Transverse colon (tissue), 4 donors: ENCODE data around the gene SCT.

Source experiments
- EP300 ChIP-seq: sonication (generic); formaldehyde crosslinking; IDR thresholded peaks from one replicate; pipeline ENCODE4 v1.6.1; 2017; ENCODE audit warnings: antibody characterized with exemption, low read depth
- POLR2A ChIP-seq: fragments of 450-650 bp; IDR thresholded peaks from one replicate; pipeline ENCODE4 v1.6.1; 2016; ENCODE audit warnings: antibody characterized with exemption, mild to moderate bottlenecking, moderate library complexity
- POLR2AphosphoS5 ChIP-seq, 3 donors: sonication (generic); formaldehyde crosslinking; IDR thresholded peaks; one replicate each; pipeline ENCODE4 v1.6.1; 2016; ENCODE audit warnings: antibody characterized with exemption in 3 of 3
- TF ChIP-seq, protein P1 (sequence below), 5 experiments: fragments of 200-600 bp in 3 of 5; fragments of 450-650 bp in 2 of 5; sonication (generic) in 3 of 5; IDR thresholded peaks; 1 replicate in 2 of 5; 2 replicates in 3 of 5; pipeline ENCODE4 v1.5.1; 2016 to 2017; ENCODE audit warnings: antibody characterized with exemption in 5 of 5, inconsistent platforms in 3 of 5, mild to moderate bottlenecking in 2 of 5, moderate library complexity in 1 of 5

DNA sequence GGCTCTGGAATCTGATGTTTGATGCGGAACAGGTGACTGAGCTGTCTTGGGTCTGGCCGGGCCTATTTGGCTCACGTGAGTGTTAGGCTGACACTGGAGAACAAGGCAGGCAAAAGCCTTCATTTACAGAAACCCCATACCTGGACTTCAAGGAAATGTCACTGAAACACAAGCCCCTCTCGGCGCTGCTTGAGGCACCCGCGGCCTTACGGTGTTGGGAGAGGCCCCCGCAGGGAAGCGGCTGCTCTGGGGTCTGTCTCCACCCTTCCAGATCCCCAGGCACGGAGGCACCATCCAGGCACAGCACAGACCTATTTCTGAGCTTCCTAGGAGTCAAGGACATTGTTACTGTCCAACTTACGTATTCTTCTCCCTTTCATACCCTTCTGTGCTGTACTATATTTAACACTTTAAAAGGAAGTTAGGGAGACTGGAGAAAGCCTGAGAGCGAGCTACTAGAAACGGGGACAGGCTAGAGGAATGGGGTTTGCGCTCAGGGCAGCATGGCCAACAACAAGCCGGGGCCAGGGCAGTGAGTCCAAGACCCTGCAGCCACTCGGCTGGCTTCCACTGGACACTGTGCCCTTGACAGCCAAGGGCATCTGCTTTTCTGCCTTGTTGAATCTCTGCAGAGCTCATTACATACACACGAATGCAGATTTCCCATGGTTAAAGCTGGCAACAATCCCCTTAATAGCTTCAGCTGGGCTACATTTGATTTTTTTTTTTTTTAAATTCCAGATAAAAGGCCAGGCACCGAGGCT, 33.9 kb upstream of the SCT start:
- TF ChIP-seq, protein P1, sequence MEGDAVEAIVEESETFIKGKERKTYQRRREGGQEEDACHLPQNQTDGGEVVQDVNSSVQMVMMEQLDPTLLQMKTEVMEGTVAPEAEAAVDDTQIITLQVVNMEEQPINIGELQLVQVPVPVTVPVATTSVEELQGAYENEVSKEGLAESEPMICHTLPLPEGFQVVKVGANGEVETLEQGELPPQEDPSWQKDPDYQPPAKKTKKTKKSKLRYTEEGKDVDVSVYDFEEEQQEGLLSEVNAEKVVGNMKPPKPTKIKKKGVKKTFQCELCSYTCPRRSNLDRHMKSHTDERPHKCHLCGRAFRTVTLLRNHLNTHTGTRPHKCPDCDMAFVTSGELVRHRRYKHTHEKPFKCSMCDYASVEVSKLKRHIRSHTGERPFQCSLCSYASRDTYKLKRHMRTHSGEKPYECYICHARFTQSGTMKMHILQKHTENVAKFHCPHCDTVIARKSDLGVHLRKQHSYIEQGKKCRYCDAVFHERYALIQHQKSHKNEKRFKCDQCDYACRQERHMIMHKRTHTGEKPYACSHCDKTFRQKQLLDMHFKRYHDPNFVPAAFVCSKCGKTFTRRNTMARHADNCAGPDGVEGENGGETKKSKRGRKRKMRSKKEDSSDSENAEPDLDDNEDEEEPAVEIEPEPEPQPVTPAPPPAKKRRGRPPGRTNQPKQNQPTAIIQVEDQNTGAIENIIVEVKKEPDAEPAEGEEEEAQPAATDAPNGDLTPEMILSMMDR (IDR thresholded peaks at IDR 0.05) = no peak
- TF ChIP-seq EP300 (no peak), POLR2A (no peak), POLR2AphosphoS5 (IDR thresholded peaks at IDR 0.05) (no peak)
